Activated CD8-positive, alpha-beta T cell treated with anti-CD3 and anti-CD28 coated beads for 36 hours (primary cell): ENCODE measurements around the gene ABHD14A. TPM values are rescaled to one million over a fixed set of nuclear protein-coding genes. Genes with fewer than 3 reads are reported as not detected.

Source experiments
- ATAC-seq: fragments of 200-7000 bp; cut with Tn5 transposase; one replicate; pipeline ENCODE4 v1.10.0; 2021; ENCODE audit warnings: mild to moderate bottlenecking, moderate library complexity
- CTCF ChIA-PET: fragments of 350-600 bp; sonication (Branson Sonifier 250); formaldehyde crosslinking; loops from one replicate; lab custom pipeline; 2021; ENCODE audit warnings: antibody characterized with exemption; lab: Charles Lee
- POLR2A ChIA-PET: fragments of 350-600 bp; sonication (Branson Sonifier 250); formaldehyde crosslinking; loops from one replicate; lab custom pipeline; 2021; ENCODE audit warnings: antibody characterized with exemption; lab: Charles Lee
- DNase-seq: peaks from one replicate; pipeline ENCODE4 v3.0.0-alpha.2; 2020
- H3K27ac Mint-ChIP-seq: one replicate; pipeline ENCODE4 v1.8.0; 2021; ENCODE audit warnings: mild to moderate bottlenecking, mixed read lengths
- H3K27me3 Mint-ChIP-seq: one replicate; pipeline ENCODE4 v1.8.0; 2021; ENCODE audit warnings: mixed read lengths
- H3K36me3 Mint-ChIP-seq: one replicate; pipeline ENCODE4 v1.8.0; 2021; ENCODE audit warnings: low read depth, mixed read lengths
- H3K4me1 Mint-ChIP-seq: one replicate; pipeline ENCODE4 v1.8.0; 2021; ENCODE audit warnings: low read depth, mixed read lengths
- H3K4me3 Mint-ChIP-seq: one replicate; pipeline ENCODE4 v1.8.0; 2021; ENCODE audit warnings: mild to moderate bottlenecking, moderate library complexity, mixed read lengths
- H3K9me3 Mint-ChIP-seq: one replicate; pipeline ENCODE4 v1.8.0; 2021; ENCODE audit warnings: mixed read lengths
- intact Hi-C: fragments of 100-400 bp; cut with micrococcal nuclease; formaldehyde crosslinking; loops from one replicate; pipeline ENCODE4 v1.10.0; 2022
- total RNA-seq, 2 experiments: library from RNA; stranded (reverse); gene quantifications; one replicate each; pipeline ENCODE4 v1.2.3, GENCODE V29; 2021
- TF ChIP-seq, protein P1 (sequence below): fragments of 200-600 bp; IDR thresholded peaks from one replicate; pipeline ENCODE4 v1.8.0; 2022; ENCODE audit warnings: antibody characterized with exemption, mild to moderate bottlenecking

Gene ABHD14A
- total RNA-seq, 2 experiments from 2014 or later: 8.9 to 9.5 TPM

DNA sequence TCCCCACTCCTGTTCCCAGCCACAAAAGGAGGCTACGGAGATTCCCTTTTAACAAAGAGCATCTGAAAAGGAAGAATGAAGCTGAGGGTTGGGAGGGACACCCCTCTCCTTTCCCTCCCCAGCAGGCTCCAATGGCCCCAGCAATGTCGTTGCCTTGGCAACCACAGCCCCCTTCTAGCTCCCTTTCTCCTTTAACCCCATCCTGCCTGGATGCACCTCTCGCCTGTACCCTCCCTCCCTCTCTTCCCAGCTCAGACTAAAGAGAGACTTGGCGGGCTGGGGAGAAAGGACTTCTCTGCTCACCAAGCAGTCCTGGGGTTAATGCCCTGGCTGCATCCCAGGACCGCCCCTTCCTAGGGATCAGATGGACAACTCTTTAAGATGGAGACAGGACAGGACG, 27.9 kb downstream of the ABHD14A start:
- no peak for ATAC-seq
- Mint-ChIP-seq H3K27me3 (no peaks in the 10 kb centered on the region), H3K4me1 (peaks cover 10% of the 10 kb centered on the region), H3K9me3 (no peaks in the 10 kb centered on the region), H3K4me3 (no peak overlapping the region), H3K36me3 (no peaks in the 10 kb centered on the region), H3K27ac (no peak overlapping the region)
- DNase-seq: no peak
- POLR2A ChIA-PET: interaction anchor here (0.6 to 1.1 kb wide), 2 partner anchors 54 to 855 kb away, joined by 3 read pairs; partner anchors contain the start of gene DUSP7
- CTCF ChIA-PET: interaction anchor here (0.6 to 6.2 kb wide), 14 partner anchors 12 to 238 kb away, joined by 3 to 92 read pairs (median 6); partner anchors contain the start of genes ABHD14B, DUSP7, PARP3 and RRP9
- TF ChIP-seq, protein P1, sequence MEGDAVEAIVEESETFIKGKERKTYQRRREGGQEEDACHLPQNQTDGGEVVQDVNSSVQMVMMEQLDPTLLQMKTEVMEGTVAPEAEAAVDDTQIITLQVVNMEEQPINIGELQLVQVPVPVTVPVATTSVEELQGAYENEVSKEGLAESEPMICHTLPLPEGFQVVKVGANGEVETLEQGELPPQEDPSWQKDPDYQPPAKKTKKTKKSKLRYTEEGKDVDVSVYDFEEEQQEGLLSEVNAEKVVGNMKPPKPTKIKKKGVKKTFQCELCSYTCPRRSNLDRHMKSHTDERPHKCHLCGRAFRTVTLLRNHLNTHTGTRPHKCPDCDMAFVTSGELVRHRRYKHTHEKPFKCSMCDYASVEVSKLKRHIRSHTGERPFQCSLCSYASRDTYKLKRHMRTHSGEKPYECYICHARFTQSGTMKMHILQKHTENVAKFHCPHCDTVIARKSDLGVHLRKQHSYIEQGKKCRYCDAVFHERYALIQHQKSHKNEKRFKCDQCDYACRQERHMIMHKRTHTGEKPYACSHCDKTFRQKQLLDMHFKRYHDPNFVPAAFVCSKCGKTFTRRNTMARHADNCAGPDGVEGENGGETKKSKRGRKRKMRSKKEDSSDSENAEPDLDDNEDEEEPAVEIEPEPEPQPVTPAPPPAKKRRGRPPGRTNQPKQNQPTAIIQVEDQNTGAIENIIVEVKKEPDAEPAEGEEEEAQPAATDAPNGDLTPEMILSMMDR: no peak
- intact Hi-C loops: loop anchor here (5.0 kb wide), 1 partner anchor 50 kb away; no protein-coding TSS in a partner anchor

DNA sequence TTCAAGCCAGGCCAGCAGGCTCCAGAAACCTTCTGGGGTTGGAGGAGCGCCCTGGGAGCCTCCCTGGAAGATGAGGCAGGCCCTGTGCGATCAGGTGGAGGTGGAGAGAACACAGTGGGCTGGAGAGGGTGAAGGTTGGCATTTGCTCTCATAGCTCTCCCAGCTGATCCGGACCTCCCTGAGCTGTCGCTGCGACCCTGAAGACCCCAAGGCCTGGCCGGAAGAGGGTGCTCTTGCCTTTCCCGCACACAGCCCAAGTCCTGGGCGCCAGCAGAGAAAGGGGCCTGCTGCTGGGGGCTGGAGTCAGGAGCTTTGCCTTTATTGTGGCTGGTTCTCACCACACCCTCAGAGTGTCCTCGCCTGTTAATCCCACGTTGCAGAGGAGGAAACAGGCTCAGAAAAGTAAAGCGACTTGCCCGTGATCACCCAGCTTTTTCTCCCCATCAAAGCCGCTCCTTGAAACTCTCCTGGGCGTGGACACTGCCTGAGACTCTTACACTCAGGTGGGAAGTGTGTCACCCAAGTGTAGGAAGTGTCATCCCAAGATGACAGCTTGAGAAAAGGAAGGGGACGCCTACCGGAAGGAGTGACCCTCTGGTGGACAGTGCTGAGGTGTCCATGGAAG, 29.4 kb downstream of the ABHD14A start:
- POLR2A ChIA-PET: interaction anchor here (0.8 kb wide), 1 partner anchor 50 kb away, joined by 3 read pairs; no protein-coding TSS in a partner anchor
- intact Hi-C loops: loop anchor here (5.0 kb wide), 1 partner anchor 48 kb away; no protein-coding TSS in a partner anchor
- Mint-ChIP-seq H3K36me3 (no peaks in the 10 kb centered on the region), H3K4me1 (peaks cover 10% of the 10 kb centered on the region), H3K27ac (no peak overlapping the region), H3K9me3 (no peaks in the 10 kb centered on the region), H3K4me3 (no peak overlapping the region), H3K27me3 (no peaks in the 10 kb centered on the region)
- DNase-seq (no peak), ATAC-seq (no peak)
- CTCF ChIA-PET: interaction anchor here (1.2 to 6.2 kb wide), 5 partner anchors 9 to 142 kb away, joined by 3 to 92 read pairs (median 74); partner anchors contain the start of gene DUSP7
- TF ChIP-seq, protein P1: no peak

DNA sequence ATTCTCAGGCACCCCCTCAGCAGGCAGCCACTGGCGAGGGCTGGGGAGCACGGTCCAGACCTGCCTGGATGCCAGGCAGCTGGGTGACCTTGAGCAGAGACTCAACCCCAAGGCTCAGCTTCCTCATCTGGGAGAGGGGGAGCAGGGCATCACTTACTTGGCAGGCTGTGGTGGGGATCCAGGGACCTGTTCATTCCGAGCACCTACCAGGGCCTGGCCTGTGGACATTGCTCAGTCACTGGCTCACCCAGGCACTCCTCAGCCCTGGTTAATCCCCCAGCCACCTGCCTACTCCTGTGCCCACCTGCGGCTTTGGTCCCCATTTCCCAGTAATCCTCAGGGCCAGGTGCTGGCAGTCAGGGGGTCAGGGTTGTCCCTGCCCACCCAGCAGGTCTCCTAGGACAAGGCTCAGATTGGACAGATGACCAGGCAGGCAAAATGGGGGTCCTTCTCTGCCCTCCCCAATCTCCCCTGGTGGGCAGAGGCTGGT, 30.1 kb downstream of the ABHD14A start:
- Mint-ChIP-seq H3K9me3 (no peaks in the 10 kb centered on the region), H3K36me3 (no peaks in the 10 kb centered on the region), H3K27ac (no peak overlapping the region), H3K27me3 (no peaks in the 10 kb centered on the region), H3K4me1 (peaks cover 10% of the 10 kb centered on the region), H3K4me3 (no peak overlapping the region)
- ATAC-seq (no peak), DNase-seq (no peak)
- TF ChIP-seq, protein P1: no peak
- intact Hi-C loops: loop anchor here (5.0 kb wide), 1 partner anchor 47 kb away; no protein-coding TSS in a partner anchor
- CTCF ChIA-PET: interaction anchor here (1.2 to 6.2 kb wide), 4 partner anchors 36 to 142 kb away, joined by 3 to 92 read pairs (median 78); partner anchors contain the start of gene DUSP7
- POLR2A ChIA-PET: interaction anchor here (1.2 kb wide), 1 partner anchor 9 kb away, joined by 3 read pairs; the partner anchor contains the start of gene RPL29

DNA sequence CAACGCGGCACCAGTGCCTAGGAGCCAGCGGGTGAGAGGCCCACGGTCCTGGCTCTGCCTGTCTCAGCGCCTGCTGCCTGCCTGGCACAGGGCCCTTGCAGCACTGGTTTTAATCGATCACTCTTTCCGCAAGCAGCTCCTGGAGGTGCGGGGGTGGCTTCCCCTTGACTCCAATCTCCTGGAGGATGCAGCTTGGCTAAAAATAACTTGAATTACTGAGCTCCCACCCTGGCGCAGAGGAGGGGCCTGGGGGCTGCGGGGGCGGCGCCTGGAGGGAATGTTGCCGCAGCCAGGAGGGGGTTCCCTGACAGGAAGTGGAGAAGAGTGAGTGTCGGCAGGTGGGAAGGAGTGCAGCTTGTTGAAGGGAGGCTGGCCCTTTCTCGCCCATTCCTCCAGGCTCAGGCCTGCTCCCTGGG, 30.7 kb downstream of the ABHD14A start:
- H3K27ac Mint-ChIP-seq: no peak overlapping the region
- ChIA-PET CTCF (interaction anchor here (0.9 to 6.2 kb wide), 3 partner anchors 113 to 141 kb away, joined by 3 to 83 read pairs (median 3); no protein-coding TSS in a partner anchor), POLR2A (interaction anchor here (1.2 kb wide), 1 partner anchor 10 kb away, joined by 3 read pairs; the partner anchor contains the start of gene RPL29)
- no peak for ATAC-seq
- no peaks in the 10 kb centered on the region for H3K27me3 Mint-ChIP-seq
- no peaks in the 10 kb centered on the region for H3K36me3 Mint-ChIP-seq
- DNase-seq: no peak
- peaks cover 10% of the 10 kb centered on the region for H3K4me1 Mint-ChIP-seq
- no peak overlapping the region for H3K4me3 Mint-ChIP-seq
- intact Hi-C loops: no loop called here
- no peaks in the 10 kb centered on the region for H3K9me3 Mint-ChIP-seq
- TF ChIP-seq, protein P1: no peak
